ENCODE measurements around the gene TTC34. TPM values are rescaled to one million over a fixed set of nuclear protein-coding genes. Genes with fewer than 3 reads are reported as not detected.

TTC34 gene
- polyA plus RNA-seq, 1 experiment: 0.11 TPM

- ChIA-PET POLR2A (no interaction called here), CTCF (no interaction called here)
- Histone ChIP-seq H3K36me3 (ENCODE audit: control insufficient read depth, insufficient read depth, low read length) (no peaks in the 10 kb centered on the region), H3K4me3 (ENCODE audit: low read depth, low read length) (no peak overlapping the region), H3K27me3 (ENCODE audit: control insufficient read depth, insufficient read depth, low read length) (no peaks in the 10 kb centered on the region)
- TF ChIP-seq CTCF (IDR thresholded peaks at IDR 0.05; ENCODE audit: insufficient read depth, low read depth, low read length): no peak
- no peak for DNase-seq (ENCODE audit: low read depth)
Measured at GRCh38 chr1:2650967-2651645, 150.4 kb downstream of the TTC34 start.

- no peak for DNase-seq (ENCODE audit: low read depth)
- H3K27me3 ChIP-seq (ENCODE audit: control insufficient read depth, insufficient read depth, low read length): no peaks in the 10 kb centered on the region
- CTCF ChIA-PET: no interaction called here
- H3K4me3 ChIP-seq (ENCODE audit: low read depth, low read length): no peak overlapping the region
- TF ChIP-seq CTCF (IDR thresholded peaks at IDR 0.05; ENCODE audit: insufficient read depth, low read depth, low read length): no peak
- POLR2A ChIA-PET: no interaction called here
- H3K36me3 ChIP-seq (ENCODE audit: control insufficient read depth, insufficient read depth, low read length): no peaks in the 10 kb centered on the region
Measured at GRCh38 chr1:2646837-2647236, 154.7 kb downstream of the TTC34 start.

GRCh38 chr1:2645776-2646175, 155.7 kb downstream of the TTC34 start:
- DNase-seq (ENCODE audit: low read depth): no peak
- no peaks in the 10 kb centered on the region for H3K27me3 ChIP-seq (ENCODE audit: control insufficient read depth, insufficient read depth, low read length)
- POLR2A ChIA-PET: no interaction called here
- no peak for TF ChIP-seq CTCF (IDR thresholded peaks at IDR 0.05; ENCODE audit: insufficient read depth, low read depth, low read length)
- no peaks in the 10 kb centered on the region for H3K36me3 ChIP-seq (ENCODE audit: control insufficient read depth, insufficient read depth, low read length)
- no peak overlapping the region for H3K4me3 ChIP-seq (ENCODE audit: low read depth, low read length)
- CTCF ChIA-PET: no interaction called here

GRCh38 chr1:2645143-2645542, 156.3 kb downstream of the TTC34 start:
- Histone ChIP-seq H3K4me3 (ENCODE audit: low read depth, low read length) (no peak overlapping the region), H3K36me3 (ENCODE audit: control insufficient read depth, insufficient read depth, low read length) (no peaks in the 10 kb centered on the region), H3K27me3 (ENCODE audit: control insufficient read depth, insufficient read depth, low read length) (no peaks in the 10 kb centered on the region)
- TF ChIP-seq CTCF (IDR thresholded peaks at IDR 0.05; ENCODE audit: insufficient read depth, low read depth, low read length): no peak
- ChIA-PET POLR2A (no interaction called here), CTCF (no interaction called here)
- DNase-seq (ENCODE audit: low read depth): no peak

GRCh38 chr1:2644591-2645101, 156.8 kb downstream of the TTC34 start:
- DNase-seq (ENCODE audit: low read depth): no peak
- no peak overlapping the region for H3K4me3 ChIP-seq (ENCODE audit: low read depth, low read length)
- no peak for TF ChIP-seq CTCF (IDR thresholded peaks at IDR 0.05; ENCODE audit: insufficient read depth, low read depth, low read length)
- H3K27me3 ChIP-seq (ENCODE audit: control insufficient read depth, insufficient read depth, low read length): no peaks in the 10 kb centered on the region
- ChIA-PET POLR2A (no interaction called here), CTCF (no interaction called here)
- H3K36me3 ChIP-seq (ENCODE audit: control insufficient read depth, insufficient read depth, low read length): no peaks in the 10 kb centered on the region
